GM18951 (cell line): Measurements from ENCODE around the gene AP2M1.

Source experiments
- POLR2A ChIP-seq: IDR thresholded peaks from 4 replicates; pipeline ENCODE4 v1.6.1; 2011; ENCODE audit warnings: mild to moderate bottlenecking; ENCODE audit not compliant: insufficient read length, insufficient read depth; ENCODE audit errors: extremely low read depth
- in situ Hi-C: fragments of 300-500 bp; cut with MboI; formaldehyde crosslinking; loops from one replicate; pipeline ENCODE4 v1.12.0; 2022; ENCODE audit warnings: low sequenced_read_pairs, mixed read lengths, inconsistent platforms; ENCODE audit not compliant: unreplicated experiment

AP2M1 gene

GRCh38 chr3:184174646-184175492, at the start of gene AP2M1:
Gene AP2M1 (plus strand): TSS chr3:184174855. CDS start chr3:184176994, 2,139 bp downstream.
- in situ Hi-C loops, result no loop called here
- TF ChIP-seq POLR2A, result peak; percentile 90

- TF ChIP-seq POLR2A, result no peak
- in situ Hi-C loops, result no loop called here
Measured at GRCh38 chr3:184126006-184126405, 48.6 kb upstream of the AP2M1 start.

- in situ Hi-C loops, result no loop called here
- no peak for TF ChIP-seq POLR2A
Measured at GRCh38 chr3:184129012-184129411, 45.6 kb upstream of the AP2M1 start.

- in situ Hi-C loops, result no loop called here
- TF ChIP-seq POLR2A, result no peak
Measured at GRCh38 chr3:184132945-184133344, 41.7 kb upstream of the AP2M1 start.

- peak; percentile 54 for TF ChIP-seq POLR2A
- in situ Hi-C loops, result no loop called here
Measured at GRCh38 chr3:184133840-184134745, 40.6 kb upstream of the AP2M1 start.

GRCh38 chr3:184134746-184135148, 39.9 kb upstream of the AP2M1 start:
- TF ChIP-seq POLR2A, result no peak
- in situ Hi-C loops, result no loop called here

GRCh38 chr3:184135149-184135910, 39.3 kb upstream of the AP2M1 start, which contains the start of gene EIF2B5:
Gene EIF2B5 (plus strand): TSS chr3:184135358. CDS start chr3:184135386, 28 bp downstream.
- in situ Hi-C loops, result no loop called here
- TF ChIP-seq POLR2A, result peak; percentile 84

GRCh38 chr3:184135911-184136260, 38.8 kb upstream of the AP2M1 start:
- no peak for TF ChIP-seq POLR2A

GRCh38 chr3:184140436-184140835, 34.2 kb upstream of the AP2M1 start:
- no peak for TF ChIP-seq POLR2A
- in situ Hi-C loops, result no loop called here

More at GRCh38 chr3:184135911-184136260, 38.8 kb upstream of the AP2M1 start:
- in situ Hi-C loops, result no loop called here

- no peak for TF ChIP-seq POLR2A
- in situ Hi-C loops, result no loop called here
Measured at GRCh38 chr3:184142199-184142598, 32.5 kb upstream of the AP2M1 start.

GRCh38 chr3:184143327-184143726, 31.3 kb upstream of the AP2M1 start:
- in situ Hi-C loops, result no loop called here
- no peak for TF ChIP-seq POLR2A

- no peak for TF ChIP-seq POLR2A
- in situ Hi-C loops, result no loop called here
Measured at GRCh38 chr3:184144505-184144904, 30.1 kb upstream of the AP2M1 start.

GRCh38 chr3:184145111-184145524, 29.5 kb upstream of the AP2M1 start:
- in situ Hi-C loops, result no loop called here
- TF ChIP-seq POLR2A, result no peak
